CD4-positive, alpha-beta T cell (primary cell): ENCODE results near the gene MEP1B. TPM values are rescaled to one million over a fixed set of nuclear protein-coding genes. Genes with fewer than 3 reads are reported as not detected.
A peak's percentile ranks its signal among the peaks of the same experiment; 100 is the strongest.
"Not testable (repeated sequence)": the region's sequence is repeated elsewhere in the genome, so short reads cannot be mapped to it uniquely, and the experiment has no call there.

ENCODE experiments used
- ATAC-seq: fragments of 200-7000 bp; cut with Tn5 transposase; one replicate; pipeline ENCODE4 v1.10.0; 2022; ENCODE audit warnings: mild to moderate bottlenecking; ENCODE audit not compliant: poor library complexity
- CTCF ChIA-PET: fragments of 350-600 bp; sonication (Branson Sonifier 250); formaldehyde crosslinking; loops from one replicate; lab custom pipeline; 2021; ENCODE audit warnings: antibody characterized with exemption, inconsistent platforms; lab: Charles Lee
- POLR2A ChIA-PET: fragments of 350-600 bp; sonication (Branson Sonifier 250); formaldehyde crosslinking; loops from one replicate; lab custom pipeline; 2021; ENCODE audit warnings: antibody characterized with exemption, inconsistent platforms; lab: Charles Lee
- DNase-seq, 14 experiments: peaks; one replicate each; pipeline ENCODE4 v3.0.0-alpha.2; 2013 to 2020; ENCODE audit warnings: mixed read lengths in 2 of 14
- H3K27ac ChIP-seq, 2 donors: one replicate each; pipeline versions ENCODE4 v1.5.1 to v1.7.0; 2013; ENCODE audit warnings: low read length in 2 of 2, low read depth in 1 of 2, mild to moderate bottlenecking in 1 of 2
- H3K27me3 ChIP-seq, 2 experiments: 1 replicate in 1 of 2; 2 replicates in 1 of 2; pipeline versions ENCODE4 v1.6.1 to v1.7.0; 2013; ENCODE audit warnings: low read length in 2 of 2, control low read depth in 1 of 2, mild to moderate bottlenecking in 1 of 2, moderate library complexity in 1 of 2; ENCODE audit not compliant: insufficient read depth in 2 of 2, control insufficient read depth in 1 of 2
- H3K36me3 ChIP-seq: one replicate; pipeline ENCODE4 v1.6.1; 2013; ENCODE audit warnings: low read length, control low read depth; ENCODE audit not compliant: insufficient read depth
- H3K4me1 ChIP-seq: one replicate; pipeline ENCODE4 v1.6.1; 2013; ENCODE audit warnings: low read length, control low read depth; ENCODE audit not compliant: insufficient read depth
- H3K4me3 ChIP-seq: one replicate; pipeline ENCODE4 v1.5.1; 2013; ENCODE audit warnings: mild to moderate bottlenecking, low read length, moderate library complexity
- H3K9me3 ChIP-seq, 2 experiments: 1 replicate in 1 of 2; 2 replicates in 1 of 2; pipeline versions ENCODE4 v1.6.1 to v1.7.0; 2013; ENCODE audit warnings: low read length in 2 of 2, mild to moderate bottlenecking in 2 of 2, control low read depth in 1 of 2, moderate library complexity in 1 of 2; ENCODE audit not compliant: control insufficient read depth in 1 of 2, insufficient read depth in 1 of 2
- H3K27ac Mint-ChIP-seq: one replicate; pipeline ENCODE4 v1.8.0; 2020; ENCODE audit warnings: mixed read lengths
- H3K27me3 Mint-ChIP-seq: one replicate; pipeline ENCODE4 v1.8.0; 2021; ENCODE audit warnings: mixed read lengths
- H3K36me3 Mint-ChIP-seq: one replicate; pipeline ENCODE4 v1.8.0; 2021; ENCODE audit warnings: low read depth, mixed read lengths
- H3K4me1 Mint-ChIP-seq: one replicate; pipeline ENCODE4 v1.8.0; 2021; ENCODE audit warnings: low read depth, mixed read lengths
- H3K4me3 Mint-ChIP-seq: one replicate; pipeline ENCODE4 v1.8.0; 2020; ENCODE audit warnings: mild to moderate bottlenecking, mixed read lengths
- H3K9me3 Mint-ChIP-seq: one replicate; pipeline ENCODE4 v1.8.0; 2020; ENCODE audit warnings: mixed read lengths
- intact Hi-C, 2 experiments: fragments of 100-400 bp; cut with DNase I in 1 of 2; cut with micrococcal nuclease in 1 of 2; formaldehyde crosslinking; loops; one replicate each; pipeline versions ENCODE4 v1.15.1 to v1.9.0; 2023 to 2025; cut with DNase I, micrococcal nuclease
- total RNA-seq, 174 experiments: library from RNA in 2 of 174; stranded (reverse) in 2 of 174; gene quantifications; one replicate each; pipeline ENCODE4 v1.2.3 and lab custom pipeline; 2021 to 2026
- TF ChIP-seq, protein P1 (sequence below): fragments of 200-600 bp; IDR thresholded peaks from one replicate; pipeline ENCODE4 v1.8.0; 2022; ENCODE audit warnings: antibody characterized with exemption, mild to moderate bottlenecking

MEP1B gene
- total RNA-seq, 2 experiments from 2014 or later = not detected

DNA sequence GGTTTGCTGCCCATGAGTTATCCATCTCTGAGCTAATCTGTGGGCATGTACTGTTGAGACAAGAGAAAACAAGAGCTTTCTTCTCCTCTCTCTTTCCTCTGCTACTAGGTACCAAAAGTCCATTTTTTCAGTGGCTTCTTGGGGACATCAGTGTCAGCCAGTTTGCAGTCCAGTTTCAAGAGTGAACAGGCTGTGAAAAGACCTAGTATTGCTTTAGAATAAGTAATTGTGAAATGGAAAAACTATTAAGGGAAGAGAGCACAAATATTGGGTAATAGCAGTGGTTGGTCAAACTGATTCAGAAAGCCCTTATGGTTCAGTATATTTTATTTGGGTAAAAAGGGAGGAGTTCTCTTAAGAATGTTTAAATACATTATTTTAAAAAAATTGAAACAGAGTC is 33.0 kb upstream of the MEP1B start:
- no peak for ATAC-seq
- H3K36me3 Mint-ChIP-seq = no peaks in the 10 kb centered on the region
- H3K4me1 ChIP-seq = peaks cover 7% of the 10 kb centered on the region
- H3K9me3 Mint-ChIP-seq = no peaks in the 10 kb centered on the region
- H3K4me1 Mint-ChIP-seq = peaks cover 5% of the 10 kb centered on the region
- ChIA-PET POLR2A (no interaction called here), CTCF (interaction anchor here (3.0 kb wide), 1 partner anchor 396 kb away, joined by 47 read pairs; no protein-coding TSS in a partner anchor)
- intact Hi-C loops = loop anchor here in 1 of 2 experiments (10.0 kb wide), 1 partner anchor 318 kb away; the partner anchor contains the start of gene GAREM1
- H3K36me3 ChIP-seq = no peaks in the 10 kb centered on the region
- H3K27me3 ChIP-seq = peaks cover 0 to 3% of the 10 kb centered on the region in 2 experiments
- TF ChIP-seq, protein P1, sequence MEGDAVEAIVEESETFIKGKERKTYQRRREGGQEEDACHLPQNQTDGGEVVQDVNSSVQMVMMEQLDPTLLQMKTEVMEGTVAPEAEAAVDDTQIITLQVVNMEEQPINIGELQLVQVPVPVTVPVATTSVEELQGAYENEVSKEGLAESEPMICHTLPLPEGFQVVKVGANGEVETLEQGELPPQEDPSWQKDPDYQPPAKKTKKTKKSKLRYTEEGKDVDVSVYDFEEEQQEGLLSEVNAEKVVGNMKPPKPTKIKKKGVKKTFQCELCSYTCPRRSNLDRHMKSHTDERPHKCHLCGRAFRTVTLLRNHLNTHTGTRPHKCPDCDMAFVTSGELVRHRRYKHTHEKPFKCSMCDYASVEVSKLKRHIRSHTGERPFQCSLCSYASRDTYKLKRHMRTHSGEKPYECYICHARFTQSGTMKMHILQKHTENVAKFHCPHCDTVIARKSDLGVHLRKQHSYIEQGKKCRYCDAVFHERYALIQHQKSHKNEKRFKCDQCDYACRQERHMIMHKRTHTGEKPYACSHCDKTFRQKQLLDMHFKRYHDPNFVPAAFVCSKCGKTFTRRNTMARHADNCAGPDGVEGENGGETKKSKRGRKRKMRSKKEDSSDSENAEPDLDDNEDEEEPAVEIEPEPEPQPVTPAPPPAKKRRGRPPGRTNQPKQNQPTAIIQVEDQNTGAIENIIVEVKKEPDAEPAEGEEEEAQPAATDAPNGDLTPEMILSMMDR = no peak
- H3K4me3 Mint-ChIP-seq = no peak overlapping the region
- no peaks in the 10 kb centered on the region for H3K9me3 ChIP-seq
- H3K27ac ChIP-seq = no peak overlapping the region
- H3K27ac Mint-ChIP-seq = no peak overlapping the region
- no peak for DNase-seq
- H3K4me3 ChIP-seq = no peak overlapping the region
- H3K27me3 Mint-ChIP-seq = peaks cover 9% of the 10 kb centered on the region

DNA sequence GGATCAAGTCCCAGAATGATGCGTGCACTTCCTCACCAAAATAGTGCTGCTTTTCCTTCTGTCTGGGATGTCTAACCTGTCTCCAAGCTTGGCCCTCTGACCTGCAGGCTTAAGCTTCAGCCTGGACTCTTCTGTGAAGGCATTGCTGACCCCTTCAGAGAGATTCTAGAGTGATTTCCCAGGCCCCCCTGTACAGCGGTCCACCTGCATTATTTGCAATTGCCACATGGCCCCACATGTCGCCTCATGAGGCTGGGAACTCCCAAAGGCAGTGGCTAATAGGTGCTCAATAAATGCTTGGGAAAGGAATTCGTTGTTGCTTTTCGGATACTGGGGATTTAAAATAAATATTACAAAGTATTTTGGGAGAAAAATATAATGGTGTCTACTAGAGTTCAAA is 32.3 kb upstream of the MEP1B start:
- H3K4me3 Mint-ChIP-seq = no peak overlapping the region
- CTCF ChIA-PET = interaction anchor here (0.6 to 3.0 kb wide), 7 partner anchors 384 to 522 kb away, joined by 3 to 47 read pairs (median 3); no protein-coding TSS in a partner anchor
- H3K4me3 ChIP-seq = no peak overlapping the region
- ATAC-seq (no peak), DNase-seq (no peak)
- POLR2A ChIA-PET = interaction anchor here (0.8 kb wide), 1 partner anchor 72 kb away, joined by 3 read pairs; no protein-coding TSS in a partner anchor
- H3K27ac ChIP-seq = no peak overlapping the region
- no peaks in the 10 kb centered on the region for H3K36me3 Mint-ChIP-seq
- H3K27ac Mint-ChIP-seq = no peak overlapping the region
- intact Hi-C loops = loop anchor here in 1 of 2 experiments (10.0 kb wide), 1 partner anchor 317 kb away; the partner anchor contains the start of gene GAREM1
- H3K4me1 ChIP-seq = peaks cover 7% of the 10 kb centered on the region
- no peaks in the 10 kb centered on the region for H3K9me3 ChIP-seq
- H3K27me3 Mint-ChIP-seq = peaks cover 9% of the 10 kb centered on the region
- H3K27me3 ChIP-seq = peaks cover 0 to 3% of the 10 kb centered on the region in 2 experiments
- TF ChIP-seq, protein P1 = no peak
- peaks cover 5% of the 10 kb centered on the region for H3K4me1 Mint-ChIP-seq
- H3K9me3 Mint-ChIP-seq = no peaks in the 10 kb centered on the region
- no peaks in the 10 kb centered on the region for H3K36me3 ChIP-seq

DNA sequence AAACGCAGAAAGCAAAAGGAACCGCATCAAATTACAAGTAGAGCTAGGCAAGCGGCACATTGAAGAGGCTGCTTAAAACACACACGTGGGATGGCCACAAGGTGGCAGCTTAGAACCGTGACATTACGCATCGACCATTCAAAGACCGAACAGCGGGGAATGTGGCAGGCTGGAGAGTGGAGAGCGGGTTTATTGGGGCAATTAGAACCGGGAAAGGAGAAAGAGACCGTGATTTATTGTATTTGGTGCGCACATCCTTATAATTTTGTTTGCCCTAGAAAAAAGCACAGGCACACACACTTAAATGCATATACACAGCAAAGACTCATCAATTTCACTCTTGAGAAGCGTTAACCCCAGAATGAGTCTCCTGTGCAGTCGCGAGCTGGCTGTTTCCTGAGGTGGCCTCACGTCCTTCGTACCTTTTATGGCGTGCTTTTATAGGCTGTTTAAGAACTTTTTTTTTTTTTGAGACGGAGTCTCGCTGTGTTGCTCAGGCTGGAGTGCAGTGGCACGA is 31.7 kb upstream of the MEP1B start:
- Mint-ChIP-seq H3K4me3 (peak overlapping the region; percentile 71), H3K27ac (no peak overlapping the region), H3K9me3 (no peaks in the 10 kb centered on the region), H3K27me3 (peaks cover 9% of the 10 kb centered on the region), H3K36me3 (no peaks in the 10 kb centered on the region), H3K4me1 (peaks cover 5% of the 10 kb centered on the region)
- peaks cover 7% of the 10 kb centered on the region for H3K4me1 ChIP-seq
- H3K36me3 ChIP-seq = no peaks in the 10 kb centered on the region
- H3K4me3 ChIP-seq = peak overlapping the region; percentile 45
- H3K9me3 ChIP-seq = no peaks in the 10 kb centered on the region
- ChIA-PET CTCF (interaction anchor here (0.6 to 3.0 kb wide), 7 partner anchors 383 to 522 kb away, joined by 3 to 47 read pairs (median 3); no protein-coding TSS in a partner anchor), POLR2A (interaction anchor here (0.6 to 1.2 kb wide), 6 partner anchors 9 to 391 kb away, joined by 3 to 7 read pairs (median 5); partner anchors contain the start of genes GAREM1 and TRAPPC8)
- peaks cover 0 to 3% of the 10 kb centered on the region in 2 experiments for H3K27me3 ChIP-seq
- intact Hi-C loops = loop anchor here (1.0 to 10.0 kb wide), 2 partner anchors 317 to 394 kb away; partner anchors contain the start of gene GAREM1 (in 1 of the 2)
- DNase-seq = peak; percentile 53 to 87 (median 60)
- peak; percentile 93 for ATAC-seq
- TF ChIP-seq, protein P1 = peak; percentile 86
- H3K27ac ChIP-seq = no peak overlapping the region

DNA sequence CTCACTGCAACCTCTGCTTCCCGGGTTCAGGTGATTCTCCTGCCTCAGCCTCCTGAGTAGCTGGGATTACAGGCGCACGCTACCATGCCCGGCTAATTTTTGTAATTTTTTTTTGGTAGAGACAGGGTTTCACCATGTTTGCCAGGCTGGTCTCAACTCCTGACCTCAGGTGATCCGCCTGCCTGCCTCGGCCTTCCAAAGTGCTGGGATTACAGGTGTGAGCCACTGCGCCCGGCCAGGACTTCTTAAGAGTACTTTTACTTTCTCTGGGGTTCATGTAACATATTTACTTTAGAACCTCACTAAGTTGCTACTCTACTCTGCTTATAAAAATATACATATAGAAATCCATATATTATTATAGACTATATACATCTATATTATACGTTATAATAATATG is 31.2 kb upstream of the MEP1B start:
- H3K4me1 Mint-ChIP-seq, H3K4me3 Mint-ChIP-seq, H3K27ac Mint-ChIP-seq, H3K27me3 ChIP-seq, DNase-seq, H3K4me1 ChIP-seq, H3K27ac ChIP-seq, H3K36me3 ChIP-seq, H3K36me3 Mint-ChIP-seq, ATAC-seq, H3K9me3 Mint-ChIP-seq, H3K9me3 ChIP-seq, H3K27me3 Mint-ChIP-seq: not testable (repeated sequence)
- intact Hi-C loops = loop anchor here (1.0 to 10.0 kb wide), 2 partner anchors 316 to 394 kb away; partner anchors contain the start of gene GAREM1 (in 1 of the 2)
- H3K4me3 ChIP-seq = peak overlapping the region; percentile 45
- ChIA-PET POLR2A (interaction anchor here (0.7 to 1.2 kb wide), 3 partner anchors 215 to 391 kb away, joined by 3 to 7 read pairs (median 6); partner anchors contain the start of genes GAREM1 and TRAPPC8), CTCF (interaction anchor here (1.0 to 3.0 kb wide), 5 partner anchors 387 to 403 kb away, joined by 3 to 47 read pairs (median 4); no protein-coding TSS in a partner anchor)
